ENCODE measurements around the gene CABP5.
"Not testable (repeated sequence)": the region's sequence is repeated elsewhere in the genome, so short reads cannot be mapped to it uniquely, and the experiment has no call there.

Gene CABP5

GRCh38 chr19:48043675-48044258 is at the start of gene CABP5:
CABP5 (minus strand) TSS chr19:48044079; CDS start chr19:48043922, 157 bp downstream.
- Histone ChIP-seq H3K27ac (ENCODE audit: low read length) (no peak within 1 kb of the TSS), H3K9me3 (ENCODE audit: control insufficient read depth, low read depth, low read length) (no peaks in the 10 kb centered on the region), H3K27me3 (ENCODE audit: control insufficient read depth, insufficient read depth, low read length) (no peaks in the 10 kb centered on the region), H3K36me3 (ENCODE audit: control insufficient read depth, low read depth, low read length) (no peaks in the 10 kb centered on the region), H3K9ac (ENCODE audit: low read length) (no peak within 1 kb of the TSS), H3K4me1 (ENCODE audit: control insufficient read depth, low read depth, low read length) (no peaks in the 10 kb centered on the region), H3K4me3 (ENCODE audit: low read length) (no peak within 1 kb of the TSS)

DNA sequence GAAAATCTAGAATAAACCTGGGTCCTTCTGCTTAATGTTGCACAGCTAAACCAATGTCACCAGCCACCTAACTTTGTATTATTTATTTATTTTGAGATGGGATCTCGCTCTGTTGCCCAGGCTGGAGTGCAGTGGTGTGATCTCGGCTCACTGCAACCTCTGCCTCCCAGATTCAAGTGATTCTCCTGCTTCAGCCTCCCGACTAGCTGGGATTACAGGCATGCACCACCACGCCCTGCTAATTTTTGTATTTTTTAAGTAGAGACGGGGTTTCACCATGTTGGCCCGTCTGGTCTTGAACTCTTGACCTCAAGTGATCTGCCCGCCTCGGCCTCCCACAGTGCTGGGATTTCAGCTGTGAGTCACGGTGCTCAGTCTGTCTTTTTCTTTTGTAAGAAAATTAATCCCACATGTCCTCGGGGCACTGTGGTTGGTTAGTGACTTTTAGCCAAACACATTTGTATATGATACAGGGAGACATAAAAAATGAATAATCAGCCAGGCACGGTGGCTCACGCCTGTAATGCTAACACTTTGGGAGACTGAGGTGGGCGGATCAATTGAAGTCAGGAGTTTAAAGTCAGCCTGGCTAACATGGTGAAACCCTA is 47.3 kb upstream of the CABP5 start:
- not testable (repeated sequence) for H3K27ac ChIP-seq (ENCODE audit: low read length); H3K27me3 ChIP-seq (ENCODE audit: control insufficient read depth, insufficient read depth, low read length); H3K9ac ChIP-seq (ENCODE audit: low read length); H3K4me1 ChIP-seq (ENCODE audit: control insufficient read depth, low read depth, low read length); H3K4me3 ChIP-seq (ENCODE audit: low read length); H3K9me3 ChIP-seq (ENCODE audit: control insufficient read depth, low read depth, low read length); H3K36me3 ChIP-seq (ENCODE audit: control insufficient read depth, low read depth, low read length)

GRCh38 chr19:48090281-48090802 is 46.5 kb upstream of the CABP5 start:
- Histone ChIP-seq H3K9me3 (ENCODE audit: control insufficient read depth, low read depth, low read length) (peaks cover 8% of the 10 kb centered on the region), H3K27me3 (ENCODE audit: control insufficient read depth, insufficient read depth, low read length) (no peaks in the 10 kb centered on the region), H3K27ac (ENCODE audit: low read length) (no peak overlapping the region), H3K9ac (ENCODE audit: low read length) (no peak overlapping the region), H3K4me1 (ENCODE audit: control insufficient read depth, low read depth, low read length) (no peaks in the 10 kb centered on the region), H3K4me3 (ENCODE audit: low read length) (no peak overlapping the region), H3K36me3 (ENCODE audit: control insufficient read depth, low read depth, low read length) (no peaks in the 10 kb centered on the region)

DNA sequence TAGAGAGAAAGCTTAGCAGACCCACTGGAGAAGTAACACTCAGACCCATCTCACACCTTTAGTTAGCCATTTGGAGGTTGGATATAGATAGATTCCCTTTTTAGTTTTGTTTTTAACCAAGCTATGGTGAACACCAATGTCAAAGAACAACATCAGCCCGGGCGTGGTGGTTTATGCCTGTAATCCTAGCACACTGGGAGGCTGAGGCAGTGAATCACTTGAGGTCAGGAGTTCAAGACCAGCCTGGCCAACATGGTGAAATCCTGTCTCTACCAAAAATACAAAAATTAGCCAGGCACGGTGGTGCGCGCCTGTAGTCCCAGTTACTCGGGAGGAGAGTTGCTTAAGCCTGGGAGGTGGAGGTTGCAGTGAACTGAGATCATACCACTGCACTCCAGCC is 45.1 kb upstream of the CABP5 start:
- not testable (repeated sequence) for H3K9ac ChIP-seq (ENCODE audit: low read length); H3K9me3 ChIP-seq (ENCODE audit: control insufficient read depth, low read depth, low read length); H3K36me3 ChIP-seq (ENCODE audit: control insufficient read depth, low read depth, low read length); H3K27me3 ChIP-seq (ENCODE audit: control insufficient read depth, insufficient read depth, low read length); H3K4me3 ChIP-seq (ENCODE audit: low read length); H3K27ac ChIP-seq (ENCODE audit: low read length); H3K4me1 ChIP-seq (ENCODE audit: control insufficient read depth, low read depth, low read length)

DNA sequence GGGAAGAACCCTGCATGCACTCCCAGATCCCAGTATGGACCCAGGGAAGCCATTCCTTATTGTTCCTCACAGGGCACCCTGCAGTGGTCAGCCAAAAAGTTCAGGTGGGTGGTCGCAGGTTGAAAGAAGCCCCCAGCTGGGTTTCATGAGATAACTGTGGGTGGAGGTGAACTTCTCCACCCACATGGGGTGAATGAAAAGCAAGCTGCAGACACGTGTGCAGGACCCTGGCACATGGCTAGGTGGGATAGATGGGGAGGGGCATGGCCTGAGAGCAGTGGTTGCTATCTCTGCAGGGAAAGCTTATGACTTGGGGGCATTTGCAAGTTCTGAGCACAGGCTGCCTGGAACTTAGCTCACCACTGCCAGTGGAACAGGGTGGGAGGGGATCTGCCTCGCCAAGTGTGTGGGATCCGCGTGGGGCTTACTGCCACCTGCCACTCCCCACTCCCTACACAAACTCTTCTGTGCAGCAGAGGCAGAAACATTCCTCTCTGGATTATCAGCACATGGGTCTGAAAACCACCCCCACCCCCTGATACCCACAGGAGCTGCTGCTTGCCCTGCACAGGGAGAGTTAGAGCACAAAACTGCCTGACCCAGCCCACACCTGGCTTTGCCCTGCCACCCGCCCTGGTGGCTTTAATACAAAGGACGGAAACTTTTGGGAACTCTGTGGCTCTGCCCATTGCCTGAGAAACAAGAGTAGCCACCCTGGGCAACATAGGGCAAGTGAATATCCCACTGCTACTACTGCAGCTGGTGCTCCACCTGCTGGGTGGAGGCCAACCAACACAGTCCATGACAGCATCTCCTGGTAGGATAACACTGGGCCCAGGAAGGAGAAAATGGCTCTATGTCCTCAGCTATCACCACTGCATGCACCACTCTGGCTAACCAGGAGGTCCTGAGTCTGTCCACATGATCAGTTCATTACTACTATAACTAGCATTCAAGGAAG is 42.3 kb upstream of the CABP5 start:
- H3K27ac ChIP-seq (ENCODE audit: low read length), result no peak overlapping the region
- no peaks in the 10 kb centered on the region for H3K27me3 ChIP-seq (ENCODE audit: control insufficient read depth, insufficient read depth, low read length)
- H3K4me3 ChIP-seq (ENCODE audit: low read length), result no peak overlapping the region
- no peaks in the 10 kb centered on the region for H3K4me1 ChIP-seq (ENCODE audit: control insufficient read depth, low read depth, low read length)
- no peak overlapping the region for H3K9ac ChIP-seq (ENCODE audit: low read length)
- H3K36me3 ChIP-seq (ENCODE audit: control insufficient read depth, low read depth, low read length), result no peaks in the 10 kb centered on the region
- peaks cover 2% of the 10 kb centered on the region for H3K9me3 ChIP-seq (ENCODE audit: control insufficient read depth, low read depth, low read length)

- no peak overlapping the region for H3K9ac ChIP-seq (ENCODE audit: low read length)
- H3K36me3 ChIP-seq (ENCODE audit: control insufficient read depth, low read depth, low read length), result no peaks in the 10 kb centered on the region
- no peaks in the 10 kb centered on the region for H3K27me3 ChIP-seq (ENCODE audit: control insufficient read depth, insufficient read depth, low read length)
- H3K27ac ChIP-seq (ENCODE audit: low read length), result no peak overlapping the region
- no peaks in the 10 kb centered on the region for H3K9me3 ChIP-seq (ENCODE audit: control insufficient read depth, low read depth, low read length)
- H3K4me1 ChIP-seq (ENCODE audit: control insufficient read depth, low read depth, low read length), result no peaks in the 10 kb centered on the region
- no peak overlapping the region for H3K4me3 ChIP-seq (ENCODE audit: low read length)
Observed at GRCh38 chr19:48085076-48085475, 41.2 kb upstream of the CABP5 start.

GRCh38 chr19:48081106-48081505 is 37.2 kb upstream of the CABP5 start:
- H3K27ac ChIP-seq (ENCODE audit: low read length), result no peak overlapping the region
- H3K4me1 ChIP-seq (ENCODE audit: control insufficient read depth, low read depth, low read length), result no peaks in the 10 kb centered on the region
- no peaks in the 10 kb centered on the region for H3K36me3 ChIP-seq (ENCODE audit: control insufficient read depth, low read depth, low read length)

DNA sequence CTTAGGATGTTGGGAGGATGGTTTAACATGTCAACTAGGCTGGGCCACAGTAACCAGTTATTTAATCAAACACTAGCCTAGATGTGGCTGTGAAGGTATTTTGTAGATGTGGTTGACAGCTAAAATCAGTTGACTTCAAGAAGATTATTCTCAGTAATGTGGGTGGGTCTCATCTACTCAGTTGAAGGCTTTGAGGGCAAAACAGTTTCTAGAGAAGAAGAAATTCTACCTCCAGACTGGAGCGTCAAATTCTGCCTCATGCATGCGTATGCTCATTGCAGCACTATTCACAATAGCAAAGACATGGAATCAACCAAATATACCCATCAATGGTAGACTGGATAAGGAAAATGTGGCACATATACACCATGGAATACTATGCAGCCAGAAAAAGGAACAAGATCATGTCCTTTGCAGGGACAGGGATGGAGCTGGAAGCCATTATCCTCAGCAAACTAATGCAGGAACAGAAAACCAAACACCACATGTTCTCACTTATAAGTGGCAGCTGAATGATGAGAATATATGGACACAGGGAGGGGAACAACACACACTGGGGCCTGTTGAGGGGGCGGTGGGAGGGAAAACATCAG is 26.4 kb upstream of the CABP5 start:
- H3K27me3 ChIP-seq (ENCODE audit: control insufficient read depth, insufficient read depth, low read length); H3K27ac ChIP-seq (ENCODE audit: low read length); H3K4me1 ChIP-seq (ENCODE audit: control insufficient read depth, low read depth, low read length); H3K4me3 ChIP-seq (ENCODE audit: low read length); H3K36me3 ChIP-seq (ENCODE audit: control insufficient read depth, low read depth, low read length); H3K9ac ChIP-seq (ENCODE audit: low read length); H3K9me3 ChIP-seq (ENCODE audit: control insufficient read depth, low read depth, low read length): not testable (repeated sequence)

More at GRCh38 chr19:48081106-48081505, 37.2 kb upstream of the CABP5 start:
- no peak overlapping the region for H3K9ac ChIP-seq (ENCODE audit: low read length)
- H3K4me3 ChIP-seq (ENCODE audit: low read length), result no peak overlapping the region
- no peaks in the 10 kb centered on the region for H3K9me3 ChIP-seq (ENCODE audit: control insufficient read depth, low read depth, low read length)
- H3K27me3 ChIP-seq (ENCODE audit: control insufficient read depth, insufficient read depth, low read length), result no peaks in the 10 kb centered on the region

DNA sequence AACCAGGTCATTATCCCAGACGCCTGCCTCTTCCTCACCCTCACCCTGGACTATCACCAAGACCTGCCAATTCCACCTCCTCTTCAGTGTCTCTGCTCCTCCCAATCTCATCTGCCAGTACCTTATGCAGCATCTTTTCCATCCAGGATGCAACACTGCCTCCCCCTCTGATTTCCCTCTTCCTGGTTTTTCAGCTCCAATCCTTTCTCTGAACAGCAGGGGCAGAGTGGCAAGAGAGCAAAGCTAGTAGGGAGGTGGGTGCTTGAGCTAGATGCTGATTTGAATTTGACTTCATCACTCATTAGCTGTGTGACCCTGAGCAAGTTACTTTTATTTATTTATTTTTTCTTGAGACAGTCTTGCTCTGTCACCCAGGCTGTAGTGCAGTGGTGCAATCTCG is 25.6 kb upstream of the CABP5 start:
- Histone ChIP-seq H3K27me3 (ENCODE audit: control insufficient read depth, insufficient read depth, low read length) (no peaks in the 10 kb centered on the region), H3K4me3 (ENCODE audit: low read length) (no peak overlapping the region), H3K27ac (ENCODE audit: low read length) (no peak overlapping the region), H3K4me1 (ENCODE audit: control insufficient read depth, low read depth, low read length) (no peaks in the 10 kb centered on the region), H3K9ac (ENCODE audit: low read length) (no peak overlapping the region), H3K36me3 (ENCODE audit: control insufficient read depth, low read depth, low read length) (no peaks in the 10 kb centered on the region), H3K9me3 (ENCODE audit: control insufficient read depth, low read depth, low read length) (no peaks in the 10 kb centered on the region)

- Histone ChIP-seq H3K4me3 (ENCODE audit: low read length) (no peak overlapping the region), H3K9me3 (ENCODE audit: control insufficient read depth, low read depth, low read length) (no peaks in the 10 kb centered on the region), H3K27me3 (ENCODE audit: control insufficient read depth, insufficient read depth, low read length) (no peaks in the 10 kb centered on the region), H3K4me1 (ENCODE audit: control insufficient read depth, low read depth, low read length) (peaks cover 3% of the 10 kb centered on the region), H3K27ac (ENCODE audit: low read length) (peak overlapping the region; percentile 41), H3K36me3 (ENCODE audit: control insufficient read depth, low read depth, low read length) (no peaks in the 10 kb centered on the region), H3K9ac (ENCODE audit: low read length) (no peak overlapping the region)
Observed at GRCh38 chr19:48064509-48064908, 20.6 kb upstream of the CABP5 start.

Data from iPS-18a (cell line).